HEK293 (cell line): ENCODE results near the gene MDFI.

ENCODE experiments used
- CTCF ChIA-PET: fragments of 350-600 bp; formaldehyde crosslinking; extraction: SDS; loops from one replicate; lab custom pipeline; 2021; ENCODE audit warnings: antibody characterized with exemption; lab: Yijun Ruan, JAX
- POLR2A ChIA-PET: fragments of 300-600 bp; formaldehyde crosslinking; extraction: SDS; loops from one replicate; lab custom pipeline; 2020; ENCODE audit warnings: antibody characterized with exemption, inconsistent platforms; lab: Yijun Ruan, JAX
- H3K27ac ChIP-seq: fragments of 200-500 bp; sonication (Bioruptor generic); 2 replicates; pipeline ENCODE4 v1.5.1; 2014; ENCODE audit warnings: low read depth, low read length, control low read depth, inconsistent platforms; ENCODE audit errors: extremely low read depth
- H3K36me3 ChIP-seq, 2 experiments: fragments of 200-500 bp in 1 of 2; sonication (Bioruptor generic) in 1 of 2; 1 replicate in 1 of 2; 2 replicates in 1 of 2; pipeline ENCODE4 v1.5.1; 2014 to 2017; ENCODE audit warnings: inconsistent platforms in 2 of 2, low read length in 2 of 2; ENCODE audit not compliant: control insufficient read depth in 2 of 2, insufficient read depth in 1 of 2
- H3K4me1 ChIP-seq: fragments of 200-500 bp; sonication (Bioruptor generic); 2 replicates; pipeline ENCODE4 v1.5.1; 2014; ENCODE audit warnings: mild to moderate bottlenecking, low read length, inconsistent platforms; ENCODE audit not compliant: control insufficient read depth, insufficient read depth
- H3K4me3 ChIP-seq: 2 replicates; pipeline ENCODE4 v1.5.1; 2011; ENCODE audit warnings: low read depth, mild to moderate bottlenecking, control low read depth, low read length, moderate library complexity
- H3K9me3 ChIP-seq: fragments of 200-500 bp; sonication (Bioruptor generic); 2 replicates; pipeline ENCODE4 v1.5.1; 2014; ENCODE audit warnings: low read depth, low read length, inconsistent platforms; ENCODE audit not compliant: control insufficient read depth, insufficient read depth
- FEZF1 ChIP-seq: fragments of 450-650 bp; formaldehyde crosslinking; IDR thresholded peaks from 2 replicates; pipeline ENCODE4 v1.5.1; 2016; ENCODE audit warnings: missing biosample characterization, missing genetic modification characterization
- HOXC10 ChIP-seq: sonication (generic); formaldehyde crosslinking; IDR thresholded peaks from 2 replicates; pipeline ENCODE4 v1.8.1; 2023; ENCODE audit warnings: mild to moderate bottlenecking, missing genetic modification reagents
- KLF7 ChIP-seq: fragments of 450-650 bp; formaldehyde crosslinking; IDR thresholded peaks from 2 replicates; pipeline ENCODE4 v1.5.1; 2016; ENCODE audit warnings: missing biosample characterization, missing genetic modification characterization, borderline replicate concordance
- REST ChIP-seq: fragments of 450-650 bp; formaldehyde crosslinking; IDR thresholded peaks from 2 replicates; pipeline ENCODE4 v1.5.1; 2016; ENCODE audit warnings: missing biosample characterization, missing genetic modification characterization
- ZNF148 ChIP-seq: fragments of 450-650 bp; formaldehyde crosslinking; IDR thresholded peaks from 2 replicates; pipeline ENCODE4 v1.5.0; 2017; ENCODE audit warnings: missing biosample characterization, missing genetic modification characterization, borderline replicate concordance
- ZNF169 ChIP-seq: fragments of 450-650 bp; formaldehyde crosslinking; IDR thresholded peaks from 2 replicates; pipeline ENCODE4 v1.5.1; 2016; ENCODE audit warnings: missing biosample characterization, missing genetic modification characterization
- ZNF266 ChIP-seq: fragments of 450-650 bp; formaldehyde crosslinking; IDR thresholded peaks from 2 replicates; pipeline ENCODE4 v1.5.1; 2016; ENCODE audit warnings: missing biosample characterization, missing genetic modification characterization, low read depth
- ZNF341 ChIP-seq: fragments of 450-650 bp; formaldehyde crosslinking; IDR thresholded peaks from 2 replicates; pipeline ENCODE4; 2016; ENCODE audit warnings: low read depth, missing biosample characterization, missing genetic modification characterization
- ZNF354C ChIP-seq: fragments of 450-650 bp; formaldehyde crosslinking; IDR thresholded peaks from 2 replicates; pipeline ENCODE4 v1.5.1; 2016; ENCODE audit warnings: missing biosample characterization, missing genetic modification characterization, low read depth, borderline replicate concordance
- ZNF416 ChIP-seq: fragments of 450-650 bp; formaldehyde crosslinking; IDR thresholded peaks from 2 replicates; pipeline ENCODE4 v1.5.1; 2016; ENCODE audit warnings: missing biosample characterization, missing genetic modification characterization
- ZNF426 ChIP-seq: fragments of 450-650 bp; formaldehyde crosslinking; IDR thresholded peaks from 2 replicates; pipeline ENCODE4 v1.5.1; 2017; ENCODE audit warnings: missing biosample characterization, missing genetic modification characterization, mild to moderate bottlenecking, inconsistent platforms, moderate library complexity
- ZNF626 ChIP-seq: fragments of 450-650 bp; sonication (Bioruptor Pico); formaldehyde crosslinking; IDR thresholded peaks from 2 replicates; pipeline ENCODE4 v1.5.1; 2018; ENCODE audit warnings: missing biosample characterization, missing genetic modification characterization, inconsistent platforms
- ZNF707 ChIP-seq: fragments of 450-650 bp; formaldehyde crosslinking; IDR thresholded peaks from 2 replicates; pipeline ENCODE4 v1.5.1; 2016; ENCODE audit warnings: missing biosample characterization, missing genetic modification characterization
- ZNF76 ChIP-seq: fragments of 450-650 bp; formaldehyde crosslinking; IDR thresholded peaks from 2 replicates; pipeline ENCODE4; 2016; ENCODE audit warnings: low read depth, missing biosample characterization, missing genetic modification characterization, borderline replicate concordance
- ZNF791 ChIP-seq: fragments of 450-650 bp; formaldehyde crosslinking; IDR thresholded peaks from 2 replicates; pipeline ENCODE4 v1.5.1; 2016; ENCODE audit warnings: missing biosample characterization, missing genetic modification characterization
- TF ChIP-seq, protein P1 (sequence below): fragments of 450-650 bp; formaldehyde crosslinking; conservative IDR thresholded peaks from 2 replicates; pipeline ENCODE4 v1.5.1; 2016; ENCODE audit warnings: low read depth, missing biosample characterization, missing genetic modification characterization
- TF ChIP-seq, protein P2 (sequence below): fragments of 450-650 bp; formaldehyde crosslinking; IDR thresholded peaks from 2 replicates; pipeline ENCODE4 v1.5.1; 2016; ENCODE audit warnings: missing biosample characterization, missing genetic modification characterization, borderline replicate concordance

MDFI gene

DNA sequence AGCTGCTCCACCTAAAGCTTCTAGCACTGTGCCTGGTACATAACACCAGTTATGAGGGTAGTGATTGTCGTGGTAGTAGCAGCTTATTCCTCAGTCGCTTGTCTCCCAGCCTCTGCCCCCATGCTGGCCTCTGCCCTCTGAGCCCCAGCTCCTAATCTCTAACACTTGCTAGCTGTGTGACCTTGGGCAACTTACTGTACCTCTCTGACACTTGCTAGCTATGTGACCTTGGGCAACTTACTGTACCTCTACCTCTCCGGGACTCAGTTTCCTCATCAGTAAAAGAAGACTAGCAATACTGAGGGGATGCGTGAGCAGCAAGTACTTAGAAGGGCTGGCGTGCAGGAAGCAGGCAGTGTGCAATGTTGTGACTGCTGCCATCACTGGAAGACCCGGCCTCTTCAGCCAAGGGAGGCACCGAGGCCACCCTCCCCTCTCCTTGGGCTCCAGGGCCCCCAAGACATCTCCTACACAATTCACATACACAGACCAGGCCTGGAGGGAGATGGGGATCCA lies 9.9 kb downstream of the MDFI start (continued):
- TF ChIP-seq, protein P1, sequence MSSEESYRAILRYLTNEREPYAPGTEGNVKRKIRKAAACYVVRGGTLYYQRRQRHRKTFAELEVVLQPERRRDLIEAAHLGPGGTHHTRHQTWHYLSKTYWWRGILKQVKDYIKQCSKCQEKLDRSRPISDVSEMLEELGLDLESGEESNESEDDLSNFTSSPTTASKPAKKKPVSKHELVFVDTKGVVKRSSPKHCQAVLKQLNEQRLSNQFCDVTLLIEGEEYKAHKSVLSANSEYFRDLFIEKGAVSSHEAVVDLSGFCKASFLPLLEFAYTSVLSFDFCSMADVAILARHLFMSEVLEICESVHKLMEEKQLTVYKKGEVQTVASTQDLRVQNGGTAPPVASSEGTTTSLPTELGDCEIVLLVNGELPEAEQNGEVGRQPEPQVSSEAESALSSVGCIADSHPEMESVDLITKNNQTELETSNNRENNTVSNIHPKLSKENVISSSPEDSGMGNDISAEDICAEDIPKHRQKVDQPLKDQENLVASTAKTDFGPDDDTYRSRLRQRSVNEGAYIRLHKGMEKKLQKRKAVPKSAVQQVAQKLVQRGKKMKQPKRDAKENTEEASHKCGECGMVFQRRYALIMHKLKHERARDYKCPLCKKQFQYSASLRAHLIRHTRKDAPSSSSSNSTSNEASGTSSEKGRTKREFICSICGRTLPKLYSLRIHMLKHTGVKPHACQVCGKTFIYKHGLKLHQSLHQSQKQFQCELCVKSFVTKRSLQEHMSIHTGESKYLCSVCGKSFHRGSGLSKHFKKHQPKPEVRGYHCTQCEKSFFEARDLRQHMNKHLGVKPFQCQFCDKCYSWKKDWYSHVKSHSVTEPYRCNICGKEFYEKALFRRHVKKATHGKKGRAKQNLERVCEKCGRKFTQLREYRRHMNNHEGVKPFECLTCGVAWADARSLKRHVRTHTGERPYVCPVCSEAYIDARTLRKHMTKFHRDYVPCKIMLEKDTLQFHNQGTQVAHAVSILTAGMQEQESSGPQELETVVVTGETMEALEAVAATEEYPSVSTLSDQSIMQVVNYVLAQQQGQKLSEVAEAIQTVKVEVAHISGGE (tag by site-specific recombination), result no peak
- TF ChIP-seq ZNF707 (tag by site-specific recombination) (no peak), ZNF341 (tag by site-specific recombination) (no peak), ZNF626 (tag by site-specific recombination) (no peak), REST (tag by site-specific recombination) (no peak), ZNF169 (tag by site-specific recombination) (no peak), ZNF416 (no peak)

DNA sequence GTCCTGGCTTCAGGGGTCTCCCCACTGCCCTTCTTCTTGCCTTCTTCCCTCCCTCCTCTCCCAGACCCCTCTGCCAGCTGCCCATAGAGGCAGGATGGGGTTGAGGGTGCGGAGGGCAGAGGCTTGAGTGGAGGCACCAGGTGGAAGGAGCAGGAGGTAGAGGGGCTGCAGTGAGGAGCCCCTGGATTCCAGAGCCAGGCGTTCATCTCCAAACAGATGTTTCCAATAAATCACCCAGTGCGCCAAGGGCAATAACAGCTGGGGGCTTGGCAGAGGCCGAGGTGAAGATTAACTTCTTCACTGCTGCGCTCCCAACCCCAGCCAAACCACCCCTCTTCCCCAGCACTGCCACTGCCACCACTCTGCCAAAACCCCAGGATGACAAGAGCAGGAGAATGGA lies 10.7 kb downstream of the MDFI start:
- Histone ChIP-seq H3K4me1 (no peaks in the 10 kb centered on the region), H3K27ac (no peak overlapping the region), H3K4me3 (no peak overlapping the region), H3K36me3 (no peaks in the 10 kb centered on the region), H3K9me3 (no peaks in the 10 kb centered on the region)
- CTCF ChIA-PET, result interaction anchor here (1.0 to 1.3 kb wide), 2 partner anchors 33 to 193 kb away, joined by 3 read pairs; no protein-coding TSS in a partner anchor
- POLR2A ChIA-PET, result no interaction called here
- TF ChIP-seq ZNF266 (tag by site-specific recombination) (no peak), ZNF791 (tag by site-specific recombination) (no peak), ZNF76 (tag by site-specific recombination) (no peak), HOXC10 (CRISPR knock-in tag) (no peak), ZNF354C (tag by site-specific recombination) (no peak), KLF7 (tag by site-specific recombination) (no peak), ZNF426 (tag by site-specific recombination) (no peak), ZNF148 (tag by site-specific recombination) (no peak), FEZF1 (tag by site-specific recombination) (no peak)
- TF ChIP-seq, protein P2, sequence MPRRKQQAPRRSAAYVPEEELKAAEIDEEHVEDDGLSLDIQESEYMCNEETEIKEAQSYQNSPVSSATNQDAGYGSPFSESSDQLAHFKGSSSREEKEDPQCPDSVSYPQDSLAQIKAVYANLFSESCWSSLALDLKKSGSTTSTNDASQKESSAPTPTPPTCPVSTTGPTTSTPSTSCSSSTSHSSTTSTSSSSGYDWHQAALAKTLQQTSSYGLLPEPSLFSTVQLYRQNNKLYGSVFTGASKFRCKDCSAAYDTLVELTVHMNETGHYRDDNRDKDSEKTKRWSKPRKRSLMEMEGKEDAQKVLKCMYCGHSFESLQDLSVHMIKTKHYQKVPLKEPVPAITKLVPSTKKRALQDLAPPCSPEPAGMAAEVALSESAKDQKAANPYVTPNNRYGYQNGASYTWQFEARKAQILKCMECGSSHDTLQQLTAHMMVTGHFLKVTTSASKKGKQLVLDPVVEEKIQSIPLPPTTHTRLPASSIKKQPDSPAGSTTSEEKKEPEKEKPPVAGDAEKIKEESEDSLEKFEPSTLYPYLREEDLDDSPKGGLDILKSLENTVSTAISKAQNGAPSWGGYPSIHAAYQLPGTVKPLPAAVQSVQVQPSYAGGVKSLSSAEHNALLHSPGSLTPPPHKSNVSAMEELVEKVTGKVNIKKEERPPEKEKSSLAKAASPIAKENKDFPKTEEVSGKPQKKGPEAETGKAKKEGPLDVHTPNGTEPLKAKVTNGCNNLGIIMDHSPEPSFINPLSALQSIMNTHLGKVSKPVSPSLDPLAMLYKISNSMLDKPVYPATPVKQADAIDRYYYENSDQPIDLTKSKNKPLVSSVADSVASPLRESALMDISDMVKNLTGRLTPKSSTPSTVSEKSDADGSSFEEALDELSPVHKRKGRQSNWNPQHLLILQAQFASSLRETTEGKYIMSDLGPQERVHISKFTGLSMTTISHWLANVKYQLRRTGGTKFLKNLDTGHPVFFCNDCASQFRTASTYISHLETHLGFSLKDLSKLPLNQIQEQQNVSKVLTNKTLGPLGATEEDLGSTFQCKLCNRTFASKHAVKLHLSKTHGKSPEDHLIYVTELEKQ (tag by site-specific recombination), result no peak
